ENCODE data around the gene CTBP2.
"Not testable (repeated sequence)": the region's sequence is repeated elsewhere in the genome, so short reads cannot be mapped to it uniquely, and the experiment has no call there.

CTBP2 gene

GRCh38 chr10:125186431-125187170 lies 26.2 kb upstream of the CTBP2 start:
- DNase-seq: no peak

- DNase-seq: not testable (repeated sequence)
Measured at GRCh38 chr10:125179107-125179506, 18.7 kb upstream of the CTBP2 start.

- DNase-seq: no peak
Measured at GRCh38 chr10:125177641-125178640, 17.6 kb upstream of the CTBP2 start.

GRCh38 chr10:125175807-125176206 lies 15.4 kb upstream of the CTBP2 start:
- no peak for DNase-seq

- no peak for DNase-seq
Measured at GRCh38 chr10:125174360-125174759, 14.0 kb upstream of the CTBP2 start.

GRCh38 chr10:125172694-125173093 lies 12.3 kb upstream of the CTBP2 start:
- no peak for DNase-seq

GRCh38 chr10:125171402-125172306 lies 11.3 kb upstream of the CTBP2 start:
- no peak for DNase-seq

GRCh38 chr10:125169915-125170314 lies 9.6 kb upstream of the CTBP2 start:
- no peak for DNase-seq

GRCh38 chr10:125169279-125169678 lies 8.9 kb upstream of the CTBP2 start:
- DNase-seq: no peak

- no peak for DNase-seq
Measured at GRCh38 chr10:125166658-125167057, 6.3 kb upstream of the CTBP2 start.

- DNase-seq: no peak
Measured at GRCh38 chr10:125165584-125166573, 5.5 kb upstream of the CTBP2 start.

GRCh38 chr10:125164421-125164820 lies 4.1 kb upstream of the CTBP2 start:
- DNase-seq: no peak

- no peak for DNase-seq
Measured at GRCh38 chr10:125163803-125164202, 3.4 kb upstream of the CTBP2 start.

- DNase-seq: not testable (repeated sequence)
Measured at GRCh38 chr10:125163312-125163711, 2.9 kb upstream of the CTBP2 start.

GRCh38 chr10:125162120-125162931 lies 2.0 kb upstream of the CTBP2 start:
- no peak for DNase-seq

- DNase-seq: no peak
Measured at GRCh38 chr10:125161707-125162119, 1.4 kb upstream of the CTBP2 start.

GRCh38 chr10:125160856-125161706 lies 718 bp upstream of the CTBP2 start:
- peak; percentile 22 for DNase-seq

- no peak for DNase-seq
Measured at GRCh38 chr10:125159486-125159931, 854 bp downstream of the CTBP2 start.

Data from activated CD4-positive, alpha-beta T cell treated with anti-CD3 and anti-CD28 coated beads, Interleukin-10, Interleukin-2, amounts not matched to agents 100 ng/mL and 50 ng/mL, durations not matched to agents 16 hours and 8 hours (primary cell).